Prostate gland (tissue), 2 donors: ENCODE data around the gene HOXD11.

Experiments used
- POLR2AphosphoS5 ChIP-seq: sonication (generic); formaldehyde crosslinking; IDR thresholded peaks from one replicate; pipeline ENCODE4 v1.6.1; 2017; ENCODE audit warnings: antibody characterized with exemption
- TF ChIP-seq, protein P1 (sequence below), 4 experiments: fragments of 200-600 bp in 2 of 4; fragments of 450-650 bp in 2 of 4; sonication (generic) in 2 of 4; IDR thresholded peaks; 1 replicate in 3 of 4; 2 replicates in 1 of 4; pipeline ENCODE4 v1.5.1; 2016 to 2019; ENCODE audit warnings: antibody characterized with exemption in 4 of 4, mild to moderate bottlenecking in 2 of 4, moderate library complexity in 2 of 4

DNA sequence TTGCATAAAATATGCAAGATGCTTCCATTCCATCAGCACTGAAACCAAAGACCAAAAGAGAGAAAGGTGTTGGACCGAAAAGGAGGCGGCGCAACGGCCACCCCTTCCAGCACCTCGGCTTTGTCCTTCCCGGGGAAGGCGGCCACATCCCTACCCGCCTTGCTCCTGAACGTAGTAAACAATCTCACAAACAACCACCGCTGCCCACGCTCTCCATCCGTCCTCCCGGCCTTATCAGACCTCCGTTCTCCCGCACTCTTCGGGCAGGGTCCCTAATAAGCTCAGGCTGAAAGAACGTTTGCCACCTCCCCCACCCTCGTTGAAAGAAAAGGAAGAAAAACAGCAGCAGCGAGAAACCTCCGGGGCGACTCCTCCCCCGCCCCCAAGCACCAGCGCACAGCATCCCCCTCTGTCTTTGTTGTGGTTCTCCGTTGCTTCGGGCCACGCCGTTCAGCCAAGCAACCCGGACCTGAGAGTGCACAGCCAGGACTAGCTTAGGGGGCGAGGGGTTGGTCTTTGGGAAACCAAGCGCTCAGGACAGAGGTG is 27.7 kb upstream of the HOXD11 start:
- TF ChIP-seq, protein P1, sequence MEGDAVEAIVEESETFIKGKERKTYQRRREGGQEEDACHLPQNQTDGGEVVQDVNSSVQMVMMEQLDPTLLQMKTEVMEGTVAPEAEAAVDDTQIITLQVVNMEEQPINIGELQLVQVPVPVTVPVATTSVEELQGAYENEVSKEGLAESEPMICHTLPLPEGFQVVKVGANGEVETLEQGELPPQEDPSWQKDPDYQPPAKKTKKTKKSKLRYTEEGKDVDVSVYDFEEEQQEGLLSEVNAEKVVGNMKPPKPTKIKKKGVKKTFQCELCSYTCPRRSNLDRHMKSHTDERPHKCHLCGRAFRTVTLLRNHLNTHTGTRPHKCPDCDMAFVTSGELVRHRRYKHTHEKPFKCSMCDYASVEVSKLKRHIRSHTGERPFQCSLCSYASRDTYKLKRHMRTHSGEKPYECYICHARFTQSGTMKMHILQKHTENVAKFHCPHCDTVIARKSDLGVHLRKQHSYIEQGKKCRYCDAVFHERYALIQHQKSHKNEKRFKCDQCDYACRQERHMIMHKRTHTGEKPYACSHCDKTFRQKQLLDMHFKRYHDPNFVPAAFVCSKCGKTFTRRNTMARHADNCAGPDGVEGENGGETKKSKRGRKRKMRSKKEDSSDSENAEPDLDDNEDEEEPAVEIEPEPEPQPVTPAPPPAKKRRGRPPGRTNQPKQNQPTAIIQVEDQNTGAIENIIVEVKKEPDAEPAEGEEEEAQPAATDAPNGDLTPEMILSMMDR (IDR thresholded peaks at IDR 0.05) = no peak
- no peak for TF ChIP-seq POLR2AphosphoS5
